Measurements from ENCODE around the gene TTC1. TPM values are rescaled to one million over a fixed set of nuclear protein-coding genes. Genes with fewer than 3 reads are reported as not detected.
A peak's percentile ranks its signal among the peaks of the same experiment; 100 is the strongest.

TTC1 gene
- total and polyA plus RNA-seq, 11 donors: 58.9 to 115 (median 83.6) TPM

DNA sequence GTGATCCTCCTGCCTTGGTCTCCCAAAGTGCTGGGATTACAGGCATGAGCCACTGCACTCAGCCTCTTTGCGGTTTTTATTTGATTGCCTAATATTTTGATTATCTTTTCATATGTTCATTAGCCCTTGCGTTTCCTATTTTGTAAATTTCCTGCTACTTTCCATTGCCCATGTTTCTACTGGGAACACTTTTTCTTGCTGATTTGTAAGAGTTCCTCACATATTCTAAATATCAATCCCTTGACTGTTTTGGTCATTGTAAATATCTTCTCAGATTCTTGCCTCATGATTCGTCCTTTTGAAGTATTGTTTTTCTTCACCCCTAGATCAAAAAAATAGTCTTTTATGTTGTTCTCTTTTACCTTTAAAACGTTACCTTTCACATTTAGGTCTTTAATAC lies 37.9 kb upstream of the TTC1 start:
- Histone ChIP-seq H3K27ac (no peak overlapping the region), H3K4me1 (peaks cover 0 to 13% (median 9%) of the 10 kb centered on the region in 12 donors), H3K9me3 (no peaks in the 10 kb centered on the region), H3K27me3 (peaks cover 0 to 50% (median 23%) of the 10 kb centered on the region in 9 donors), H3K36me3 (no peaks in the 10 kb centered on the region), H3K4me3 (no peak overlapping the region)
- 73 to 84% (median 81%) methylated on average over 4 of the region's 4 CpGs for WGBS, 4 donors
- intact Hi-C loops (cut with DNase I): loop anchor here in 2 of 10 donors (5.0 to 10.0 kb wide), 2 partner anchors 454 to 636 kb away; partner anchors contain the start of gene IL12B (in 1 of the 2)
- DNase-seq (no peak), ATAC-seq (no peak)
- TF ChIP-seq, protein P1, sequence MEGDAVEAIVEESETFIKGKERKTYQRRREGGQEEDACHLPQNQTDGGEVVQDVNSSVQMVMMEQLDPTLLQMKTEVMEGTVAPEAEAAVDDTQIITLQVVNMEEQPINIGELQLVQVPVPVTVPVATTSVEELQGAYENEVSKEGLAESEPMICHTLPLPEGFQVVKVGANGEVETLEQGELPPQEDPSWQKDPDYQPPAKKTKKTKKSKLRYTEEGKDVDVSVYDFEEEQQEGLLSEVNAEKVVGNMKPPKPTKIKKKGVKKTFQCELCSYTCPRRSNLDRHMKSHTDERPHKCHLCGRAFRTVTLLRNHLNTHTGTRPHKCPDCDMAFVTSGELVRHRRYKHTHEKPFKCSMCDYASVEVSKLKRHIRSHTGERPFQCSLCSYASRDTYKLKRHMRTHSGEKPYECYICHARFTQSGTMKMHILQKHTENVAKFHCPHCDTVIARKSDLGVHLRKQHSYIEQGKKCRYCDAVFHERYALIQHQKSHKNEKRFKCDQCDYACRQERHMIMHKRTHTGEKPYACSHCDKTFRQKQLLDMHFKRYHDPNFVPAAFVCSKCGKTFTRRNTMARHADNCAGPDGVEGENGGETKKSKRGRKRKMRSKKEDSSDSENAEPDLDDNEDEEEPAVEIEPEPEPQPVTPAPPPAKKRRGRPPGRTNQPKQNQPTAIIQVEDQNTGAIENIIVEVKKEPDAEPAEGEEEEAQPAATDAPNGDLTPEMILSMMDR (IDR thresholded peaks at IDR 0.05): no peak
- no peak for TF ChIP-seq POLR2A (IDR thresholded peaks at IDR 0.05)

DNA sequence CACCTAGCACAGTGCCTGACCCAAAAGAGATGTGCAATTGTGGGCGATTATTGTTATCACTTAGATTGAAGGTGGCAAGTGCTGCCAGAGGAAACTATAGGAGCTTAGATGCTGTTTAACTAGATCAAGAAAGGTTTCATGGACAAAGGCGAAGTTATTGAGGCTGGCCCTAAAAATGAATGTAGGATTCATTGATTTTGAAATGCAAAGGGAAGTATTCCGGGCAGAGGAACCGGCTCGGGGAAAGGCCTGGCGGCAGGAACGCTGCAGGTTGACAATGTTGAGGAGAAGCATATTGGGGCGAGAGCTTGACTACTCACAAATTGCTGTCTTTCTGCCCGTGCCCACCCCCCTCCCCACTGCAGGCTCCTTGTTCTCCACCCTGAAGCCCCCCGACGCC lies 37.4 kb upstream of the TTC1 start:
- DNase-seq (no peak), ATAC-seq (no peak)
- intact Hi-C loops (cut with DNase I): loop anchor here in 2 of 10 donors (5.0 to 10.0 kb wide), 2 partner anchors 454 to 637 kb away; partner anchors contain the start of gene IL12B (in 1 of the 2)
- H3K27me3 ChIP-seq: peaks cover 0 to 50% (median 23%) of the 10 kb centered on the region in 9 donors
- no peaks in the 10 kb centered on the region for H3K9me3 ChIP-seq
- no peak overlapping the region for H3K27ac ChIP-seq
- WGBS, 4 donors: 40 to 50% (median 48%) methylated on average over 11 of the region's 11 CpGs
- no peaks in the 10 kb centered on the region for H3K36me3 ChIP-seq
- TF ChIP-seq POLR2A (IDR thresholded peaks at IDR 0.05): no peak
- TF ChIP-seq, protein P1 (IDR thresholded peaks at IDR 0.05): no peak
- H3K4me3 ChIP-seq: peak overlapping the region in 5 of 12 donors; percentile 36 to 50 (median 44)
- peaks cover 0 to 13% (median 9%) of the 10 kb centered on the region in 12 donors for H3K4me1 ChIP-seq

DNA sequence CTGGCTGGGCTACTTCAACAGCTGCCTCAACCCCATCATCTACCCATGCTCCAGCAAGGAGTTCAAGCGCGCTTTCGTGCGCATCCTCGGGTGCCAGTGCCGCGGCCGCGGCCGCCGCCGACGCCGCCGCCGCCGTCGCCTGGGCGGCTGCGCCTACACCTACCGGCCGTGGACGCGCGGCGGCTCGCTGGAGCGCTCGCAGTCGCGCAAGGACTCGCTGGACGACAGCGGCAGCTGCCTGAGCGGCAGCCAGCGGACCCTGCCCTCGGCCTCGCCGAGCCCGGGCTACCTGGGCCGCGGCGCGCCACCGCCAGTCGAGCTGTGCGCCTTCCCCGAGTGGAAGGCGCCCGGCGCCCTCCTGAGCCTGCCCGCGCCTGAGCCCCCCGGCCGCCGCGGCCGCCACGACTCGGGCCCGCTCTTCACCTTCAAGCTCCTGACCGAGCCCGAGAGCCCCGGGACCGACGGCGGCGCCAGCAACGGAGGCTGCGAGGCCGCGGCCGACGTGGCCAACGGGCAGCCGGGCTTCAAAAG lies 36.9 kb upstream of the TTC1 start:
- WGBS, 4 donors: 1 to 7% (median 2%) methylated on average over 3 to 76 of the region's 76 CpGs
- peak in 2 of 4 donors; percentile 48 to 68 for ATAC-seq
- Histone ChIP-seq H3K27ac (no peak overlapping the region), H3K27me3 (peaks cover 0 to 45% (median 23%) of the 10 kb centered on the region in 9 donors), H3K36me3 (no peaks in the 10 kb centered on the region), H3K4me1 (peaks cover 0 to 13% (median 9%) of the 10 kb centered on the region in 12 donors), H3K4me3 (peak overlapping the region in 10 of 12 donors; percentile 21 to 50 (median 38)), H3K9me3 (no peaks in the 10 kb centered on the region)
- peak in 1 of 5 donors; percentile 44 for DNase-seq
- TF ChIP-seq, protein P1 (IDR thresholded peaks at IDR 0.05): no peak
- no peak for TF ChIP-seq POLR2A (IDR thresholded peaks at IDR 0.05)
- intact Hi-C loops (cut with DNase I): loop anchor here in 2 of 10 donors (5.0 to 10.0 kb wide), 2 partner anchors 455 to 637 kb away; partner anchors contain the start of gene IL12B (in 1 of the 2)

DNA sequence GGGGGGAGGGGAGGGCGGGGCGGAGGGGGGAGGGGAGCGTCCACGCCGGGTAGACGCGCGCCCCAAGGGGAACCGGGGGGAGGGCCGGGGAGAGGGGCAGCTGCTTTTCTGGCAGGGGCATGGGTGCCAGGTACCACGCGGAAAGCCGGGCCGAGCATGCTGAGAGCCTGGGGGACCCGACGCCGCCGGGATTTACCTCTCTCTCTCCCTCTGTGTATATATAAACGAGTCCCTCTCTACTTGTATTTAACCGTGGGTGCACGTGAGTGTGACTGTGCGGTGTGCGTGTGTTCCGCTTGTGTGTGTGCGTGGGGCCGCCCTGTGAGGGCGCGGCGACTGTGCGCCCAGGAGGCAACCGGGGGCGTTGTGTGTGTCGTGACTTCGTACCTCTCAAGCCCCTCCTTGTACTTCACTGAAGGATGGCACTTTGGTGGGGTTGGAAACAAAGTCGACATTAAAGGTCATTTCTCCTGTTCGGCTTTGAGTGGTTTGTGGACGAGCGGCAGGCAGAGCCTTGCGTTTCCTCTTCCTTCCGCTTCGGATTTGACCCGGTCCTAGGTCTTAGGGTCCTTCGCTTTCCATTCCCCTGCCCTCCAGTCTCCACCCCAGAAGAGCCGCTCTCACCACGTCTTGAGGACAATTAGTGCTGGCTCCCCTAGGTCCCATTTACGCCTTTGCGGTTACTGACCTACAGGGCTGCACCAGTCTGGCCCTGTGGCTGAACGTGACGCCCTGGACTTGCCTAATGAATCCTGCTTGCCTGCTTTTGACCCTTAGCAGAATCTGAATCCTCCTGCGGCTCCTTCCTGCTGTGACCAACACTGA lies 36.2 kb upstream of the TTC1 start:
- 38 to 62% (median 50%) methylated on average over 39 to 50 of the region's 50 CpGs for WGBS, 4 donors
- no peak for DNase-seq

More for the DNA sequence above, 36.2 kb upstream of the TTC1 start:
- Histone ChIP-seq H3K36me3 (no peaks in the 10 kb centered on the region), H3K27me3 (peaks cover 0 to 37% (median 23%) of the 10 kb centered on the region in 9 donors), H3K27ac (no peak overlapping the region), H3K4me1 (peaks cover 0 to 13% (median 9%) of the 10 kb centered on the region in 12 donors), H3K9me3 (no peaks in the 10 kb centered on the region), H3K4me3 (peak overlapping the region in 8 of 12 donors; percentile 31 to 50 (median 39))
- intact Hi-C loops (cut with DNase I): loop anchor here in 2 of 10 donors (5.0 to 10.0 kb wide), 2 partner anchors 455 to 638 kb away; partner anchors contain the start of gene IL12B (in 1 of the 2)
- TF ChIP-seq POLR2A (IDR thresholded peaks at IDR 0.05): no peak
- TF ChIP-seq, protein P1 (IDR thresholded peaks at IDR 0.05): no peak
- no peak for ATAC-seq

Measured in heart left ventricle (tissue), 16 donors.